OCI-LY1 (cell line): ENCODE measurements around the gene PTTG2.

ENCODE experiments used
- H2AFZ ChIP-seq: fragments of 200-600 bp; sonication (generic), shearing (Covaris generic); 2 replicates; pipeline ENCODE4 v1.6.0; 2014; ENCODE audit warnings: antibody characterized with exemption, mild to moderate bottlenecking, low read length
- H3F3A ChIP-seq: fragments of 200-600 bp; sonication (generic), shearing (Covaris generic); 2 replicates; pipeline ENCODE4 v1.6.0; 2014; ENCODE audit warnings: mild to moderate bottlenecking, antibody characterized with exemption, low read length, moderate library complexity; ENCODE audit not compliant: insufficient read depth
- H3K27ac ChIP-seq: fragments of 200-600 bp; sonication (generic); 2 replicates; pipeline ENCODE4 v1.5.1; 2014; ENCODE audit warnings: low read length, mixed run types, mild to moderate bottlenecking, low read depth; ENCODE audit not compliant: poor library complexity, severe bottlenecking
- H3K27me3 ChIP-seq: fragments of 200-600 bp; sonication (generic); 2 replicates; pipeline ENCODE4 v1.6.0; 2014; ENCODE audit warnings: antibody characterized with exemption, mild to moderate bottlenecking, low read length, moderate library complexity; ENCODE audit not compliant: insufficient read depth
- H3K36me3 ChIP-seq: fragments of 200-600 bp; sonication (generic); 2 replicates; pipeline ENCODE4 v1.6.1; 2014; ENCODE audit warnings: mild to moderate bottlenecking, antibody characterized with exemption, low read length, moderate library complexity, mixed read lengths; ENCODE audit not compliant: insufficient read depth
- H3K4me1 ChIP-seq: fragments of 200-600 bp; sonication (generic); 2 replicates; pipeline ENCODE4 v1.5.1; 2014; ENCODE audit warnings: mild to moderate bottlenecking, low read length, moderate library complexity; ENCODE audit not compliant: insufficient read depth, severe bottlenecking
- H3K4me2 ChIP-seq: fragments of 200-600 bp; sonication (generic), shearing (Covaris generic); 2 replicates; pipeline ENCODE4 v1.6.1; 2014; ENCODE audit warnings: low read length
- H3K4me3 ChIP-seq: fragments of 200-600 bp; sonication (generic); 2 replicates; pipeline ENCODE4 v1.5.1; 2014; ENCODE audit warnings: low read length, low read depth, mild to moderate bottlenecking, mixed read lengths; ENCODE audit not compliant: poor library complexity, severe bottlenecking
- H3K79me2 ChIP-seq: fragments of 200-600 bp; shearing (Covaris generic); 2 replicates; pipeline ENCODE4 v1.6.1; 2016; ENCODE audit warnings: mixed run types, low read length, mixed read lengths; ENCODE audit not compliant: insufficient read depth
- H3K9ac ChIP-seq: fragments of 200-600 bp; sonication (generic), shearing (Covaris generic); 2 replicates; pipeline ENCODE4 v1.6.1; 2014; ENCODE audit warnings: mild to moderate bottlenecking, low read length, mixed read lengths
- H3K9me2 ChIP-seq: fragments of 200-600 bp; sonication (generic), shearing (Covaris generic); 2 replicates; pipeline ENCODE4 v1.6.1; 2014; ENCODE audit warnings: low read depth, mild to moderate bottlenecking, low read length, mixed read lengths
- H3K9me3 ChIP-seq: fragments of 200-600 bp; shearing (Covaris generic); 2 replicates; pipeline ENCODE4 v1.6.1; 2014; ENCODE audit warnings: low read length, mixed read lengths
- H4K20me1 ChIP-seq: fragments of 200-600 bp; sonication (generic), shearing (Covaris generic); 2 replicates; pipeline ENCODE4 v1.6.0; 2016; ENCODE audit warnings: mild to moderate bottlenecking, low read length; ENCODE audit not compliant: insufficient read depth
- CTCF ChIP-seq: fragments of 200-600 bp; sonication (generic), shearing (Covaris generic); IDR thresholded peaks from 2 replicates; pipeline ENCODE4 v1.5.1; 2017; ENCODE audit warnings: mild to moderate bottlenecking, antibody characterized with exemption, low read length, moderate library complexity, mixed read lengths
- EZH2 ChIP-seq: fragments of 200-600 bp; sonication (generic), shearing (Covaris generic); IDR thresholded peaks from 2 replicates; pipeline ENCODE4 v1.8.0; 2017; ENCODE audit warnings: borderline replicate concordance, mixed run types, mild to moderate bottlenecking, antibody characterized with exemption, low read length, moderate library complexity, mixed read lengths

PTTG2 gene

DNA sequence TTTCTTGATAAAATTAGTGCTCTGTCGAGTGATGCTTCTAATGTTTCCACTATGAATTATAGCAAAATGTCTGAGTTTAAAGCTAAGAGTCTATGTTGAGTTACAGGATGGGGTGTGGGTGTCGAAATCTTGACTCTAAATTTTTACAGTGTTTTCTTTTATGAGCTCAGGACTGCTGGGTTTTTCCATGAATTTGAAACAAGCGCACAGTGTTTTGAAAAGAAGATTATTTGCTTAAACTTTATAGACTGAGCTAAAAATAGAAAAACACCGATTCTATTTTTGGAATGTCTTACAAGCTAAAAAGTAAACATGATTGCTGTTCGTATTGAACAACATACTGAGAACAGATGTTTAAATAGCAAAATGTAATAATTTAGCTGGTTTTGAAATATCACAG is 7.5 kb downstream of the PTTG2 start:
- Histone ChIP-seq H3K9me3 (0 out of 2 replicates have a peak, but pooled peaks cover 5% of the 10 kb centered on the region), H3K36me3 (peaks cover 5% of the 10 kb centered on the region), H3K4me1 (peaks cover 41% of the 10 kb centered on the region), H3F3A (no peaks in the 10 kb centered on the region), H3K27me3 (no peaks in the 10 kb centered on the region), H2AFZ (no peak overlapping the region), H3K9ac (0 out of 2 replicates have a peak overlapping the region, but pooled peaks have one; percentile 7), H3K27ac (peak overlapping the region; percentile 23), H4K20me1 (no peaks in the 10 kb centered on the region), H3K9me2 (no peaks in the 10 kb centered on the region), H3K4me3 (no peak overlapping the region), H3K4me2 (peak overlapping the region; percentile 3; the same call in 1 of the 2 replicates), H3K79me2 (no peaks in the 10 kb centered on the region)
- TF ChIP-seq EZH2 (no peak), CTCF (no peak)

- no peak overlapping the region for H3K4me3 ChIP-seq
- H3K27me3 ChIP-seq: no peaks in the 10 kb centered on the region
- H3K9me3 ChIP-seq: 0 out of 2 replicates have a peak, but pooled peaks cover 3% of the 10 kb centered on the region
- TF ChIP-seq EZH2 (no peak), CTCF (no peak)
- no peak overlapping the region for H3K4me2 ChIP-seq
- H3K27ac ChIP-seq: no peak overlapping the region
- H3K36me3 ChIP-seq: peaks cover 3% of the 10 kb centered on the region; the same call in 1 of the 2 replicates
- H4K20me1 ChIP-seq: no peaks in the 10 kb centered on the region
- no peaks in the 10 kb centered on the region for H3F3A ChIP-seq
- H2AFZ ChIP-seq: no peak overlapping the region
- no peaks in the 10 kb centered on the region for H3K9me2 ChIP-seq
- peaks cover 40% of the 10 kb centered on the region for H3K4me1 ChIP-seq
- no peak overlapping the region for H3K9ac ChIP-seq
- H3K79me2 ChIP-seq: no peaks in the 10 kb centered on the region
These were observed 8.5 kb downstream of the PTTG2 start for GRCh38 chr4:37968747-37969146.

- H3K27ac ChIP-seq: no peak overlapping the region
- no peaks in the 10 kb centered on the region for H3F3A ChIP-seq
- no peak overlapping the region for H2AFZ ChIP-seq
- no peak overlapping the region for H3K4me2 ChIP-seq
- 0 out of 2 replicates have a peak, but pooled peaks cover 3% of the 10 kb centered on the region for H3K9me3 ChIP-seq
- peaks cover 3% of the 10 kb centered on the region; the same call in 1 of the 2 replicates for H3K36me3 ChIP-seq
- H4K20me1 ChIP-seq: no peaks in the 10 kb centered on the region
- no peaks in the 10 kb centered on the region for H3K79me2 ChIP-seq
- no peak overlapping the region for H3K9ac ChIP-seq
- TF ChIP-seq EZH2 (no peak), CTCF (peak; percentile 71)
- H3K4me3 ChIP-seq: no peak overlapping the region
- no peaks in the 10 kb centered on the region for H3K9me2 ChIP-seq
- H3K27me3 ChIP-seq: no peaks in the 10 kb centered on the region
- H3K4me1 ChIP-seq: peaks cover 30% of the 10 kb centered on the region
These were observed 10.5 kb downstream of the PTTG2 start for GRCh38 chr4:37970702-37971101.
